Karpas-422 (cell line): ENCODE measurements around the gene GCK. TPM values are rescaled to one million over a fixed set of nuclear protein-coding genes. Genes with fewer than 3 reads are reported as not detected.

Source experiments
- DNase-seq: peaks from one replicate; pipeline ENCODE4 v3.0.0-alpha.2; 2015
- H2AFZ ChIP-seq: fragments of 200-600 bp; sonication (generic); 2 replicates; pipeline ENCODE4 v1.6.1; 2014; ENCODE audit warnings: antibody characterized with exemption, low read length, mixed read lengths
- H3K27ac ChIP-seq: fragments of 200-600 bp; sonication (generic); 2 replicates; pipeline ENCODE4 v1.5.1; 2014; ENCODE audit warnings: mild to moderate bottlenecking, low read length, moderate library complexity
- H3K27me3 ChIP-seq: fragments of 200-600 bp; sonication (generic); 2 replicates; pipeline ENCODE4 v1.6.1; 2014; ENCODE audit warnings: low read length, mixed read lengths
- H3K36me3 ChIP-seq: fragments of 200-600 bp; sonication (generic); 2 replicates; pipeline ENCODE4 v1.6.1; 2014; ENCODE audit warnings: low read length, mixed read lengths; ENCODE audit not compliant: insufficient read depth
- H3K4me1 ChIP-seq: fragments of 200-600 bp; sonication (generic); 2 replicates; pipeline ENCODE4 v1.6.1; 2014; ENCODE audit warnings: mild to moderate bottlenecking, low read length, mixed read lengths
- H3K4me2 ChIP-seq: fragments of 200-600 bp; sonication (generic); 2 replicates; pipeline ENCODE4 v1.6.1; 2014; ENCODE audit warnings: low read length, low read depth, mild to moderate bottlenecking; ENCODE audit not compliant: poor library complexity, severe bottlenecking
- H3K4me3 ChIP-seq: fragments of 200-600 bp; sonication (generic); 2 replicates; pipeline ENCODE4 v1.5.1; 2014; ENCODE audit warnings: mild to moderate bottlenecking, antibody characterized with exemption, low read length, mixed read lengths
- H3K79me2 ChIP-seq: fragments of 200-600 bp; sonication (generic); 2 replicates; pipeline ENCODE4 v1.6.1; 2014; ENCODE audit warnings: mild to moderate bottlenecking, low read length, mixed read lengths
- H3K9ac ChIP-seq: fragments of 200-600 bp; sonication (generic); 2 replicates; pipeline ENCODE4 v1.6.0; 2014; ENCODE audit warnings: low read length
- H3K9me2 ChIP-seq: fragments of 200-600 bp; sonication (generic), shearing (Covaris generic); replicated peaks from 2 replicates; pipeline ENCODE4 v1.6.0; 2014; ENCODE audit warnings: mild to moderate bottlenecking, low read length, moderate library complexity; ENCODE audit not compliant: insufficient read depth
- H3K9me3 ChIP-seq: fragments of 300-700, 200-600 bp; sonication (generic); 2 replicates; pipeline ENCODE4 v1.6.1; 2014; ENCODE audit warnings: low read length, mixed read lengths
- H4K20me1 ChIP-seq: fragments of 200-600 bp; sonication (generic); 2 replicates; pipeline ENCODE4 v1.6.1; 2014; ENCODE audit warnings: mild to moderate bottlenecking, antibody characterized with exemption, low read length, low read depth; ENCODE audit not compliant: insufficient read depth
- total RNA-seq: library from RNA; depleted of rRNA; stranded (reverse); fragments of >200 nt; shearing (Covaris generic); gene quantifications from 2 replicates; pipeline ENCODE4 v1.2.3, GENCODE V29; 2014; ENCODE audit warnings: low replicate concordance

The GCK gene
- total RNA-seq, 1 experiment from 2014 or later, result not detected

DNA sequence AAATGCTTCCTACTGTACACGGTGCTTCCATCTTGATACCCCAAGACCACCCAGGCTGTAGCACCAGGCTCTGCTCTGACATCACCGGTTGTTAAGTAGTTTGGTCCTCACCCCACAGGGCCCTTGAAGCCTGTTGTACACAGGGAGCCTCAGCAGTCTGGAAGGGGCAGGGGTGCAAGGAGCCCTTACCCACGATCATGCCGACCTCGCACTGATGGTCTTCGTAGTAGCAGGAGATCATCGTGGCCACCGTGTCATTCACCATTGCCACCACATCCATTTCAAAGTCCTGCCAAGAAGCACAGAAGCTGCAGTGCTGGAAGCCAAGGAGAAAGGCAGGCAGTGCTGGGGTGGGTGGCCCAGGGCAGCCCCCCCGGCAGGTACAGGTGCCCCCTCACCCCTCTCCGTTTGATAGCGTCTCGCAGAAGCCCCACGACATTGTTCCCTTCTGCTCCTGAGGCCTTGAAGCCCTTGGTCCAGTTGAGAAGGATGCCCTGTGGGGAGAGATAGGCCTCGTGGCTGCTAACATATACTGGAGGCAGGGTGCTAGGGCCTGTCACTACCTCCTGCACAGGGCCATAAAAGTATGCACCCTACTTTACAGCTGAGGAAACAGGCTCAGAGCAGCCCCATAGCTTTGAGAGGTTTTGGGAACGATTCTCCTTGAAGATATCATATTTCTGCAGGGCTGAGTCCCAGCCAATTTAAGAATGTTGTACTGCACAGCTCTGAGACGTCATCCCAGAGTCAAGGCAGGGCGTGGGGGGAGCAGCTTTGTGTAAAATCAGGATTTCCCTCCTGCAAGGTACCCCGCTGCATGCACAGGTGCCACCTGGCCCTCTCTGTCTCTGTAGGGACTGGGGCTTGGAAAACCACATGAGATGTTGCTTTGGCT is 39.4 kb downstream of the GCK start:
- Histone ChIP-seq H3K4me2 (no peak overlapping the region), H3K27me3 (no peaks in the 10 kb centered on the region), H3K36me3 (no peaks in the 10 kb centered on the region), H3K9me2 (no peaks in the 10 kb centered on the region), H3K79me2 (no peaks in the 10 kb centered on the region), H3K9me3 (no peaks in the 10 kb centered on the region), H3K27ac (no peak overlapping the region), H4K20me1 (no peaks in the 10 kb centered on the region), H3K4me3 (no peak overlapping the region), H3K9ac (no peak overlapping the region), H2AFZ (no peak overlapping the region), H3K4me1 (no peaks in the 10 kb centered on the region)
- no peak for DNase-seq

DNA sequence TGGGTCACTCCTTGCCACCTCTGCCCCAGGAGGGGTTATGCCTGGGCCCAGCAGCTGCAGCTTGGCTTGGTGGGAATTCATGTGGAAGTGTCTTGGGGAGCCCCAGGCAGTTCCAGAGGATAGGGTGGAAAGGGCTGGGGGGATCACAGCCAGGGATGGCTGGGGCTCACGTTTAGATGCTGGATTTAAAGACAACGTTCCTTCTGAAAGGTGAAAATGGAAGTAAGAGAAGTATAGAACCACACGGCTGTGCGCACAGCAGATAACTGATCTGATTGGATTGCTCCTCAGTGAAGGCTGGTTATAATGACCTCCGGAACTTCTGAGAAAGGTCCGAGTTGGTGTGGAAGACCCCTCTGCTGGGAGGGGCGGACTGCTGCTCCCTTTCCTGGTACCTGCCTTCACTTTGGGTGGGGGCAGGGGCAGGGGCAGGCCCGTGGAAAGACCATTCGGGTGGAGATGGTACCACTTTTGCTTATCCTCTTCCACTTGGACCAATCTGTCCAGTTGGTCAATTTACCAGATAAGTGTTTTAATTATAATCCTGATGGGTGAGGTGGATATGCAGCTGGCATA is 40.2 kb downstream of the GCK start:
- Histone ChIP-seq H3K4me2 (no peak overlapping the region), H3K4me1 (no peaks in the 10 kb centered on the region), H3K9me3 (no peaks in the 10 kb centered on the region), H2AFZ (no peak overlapping the region), H4K20me1 (no peaks in the 10 kb centered on the region), H3K27me3 (no peaks in the 10 kb centered on the region), H3K79me2 (no peaks in the 10 kb centered on the region), H3K9ac (no peak overlapping the region), H3K4me3 (no peak overlapping the region), H3K9me2 (no peaks in the 10 kb centered on the region), H3K36me3 (no peaks in the 10 kb centered on the region), H3K27ac (no peak overlapping the region)
- no peak for DNase-seq

DNA sequence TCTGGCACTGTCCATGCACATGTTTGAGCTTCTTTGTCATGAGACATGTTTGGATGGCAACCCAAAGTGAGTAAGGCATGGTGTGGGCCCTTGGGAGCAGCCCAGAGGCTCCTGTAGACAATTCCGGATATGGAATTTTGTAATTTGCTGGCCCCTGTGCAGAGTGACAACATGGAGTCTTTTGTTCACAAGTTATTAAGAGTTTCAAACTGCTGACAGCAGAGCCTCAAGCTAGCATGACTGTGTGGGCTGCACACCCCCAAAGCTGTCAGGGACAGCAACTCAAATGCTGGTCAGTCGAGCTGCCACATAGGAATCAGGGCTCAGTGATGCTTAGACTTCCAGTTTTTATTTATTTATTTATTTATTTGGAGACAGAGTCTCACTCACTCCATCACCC is 41.1 kb downstream of the GCK start:
- H3K4me1 ChIP-seq, result no peaks in the 10 kb centered on the region
- no peaks in the 10 kb centered on the region for H4K20me1 ChIP-seq
- H3K79me2 ChIP-seq, result no peaks in the 10 kb centered on the region
- no peaks in the 10 kb centered on the region for H3K9me3 ChIP-seq
- H3K4me2 ChIP-seq, result no peak overlapping the region
- no peak overlapping the region for H2AFZ ChIP-seq
- H3K4me3 ChIP-seq, result no peak overlapping the region
- no peak overlapping the region for H3K9ac ChIP-seq
- no peak for DNase-seq
- no peaks in the 10 kb centered on the region for H3K36me3 ChIP-seq
- H3K27ac ChIP-seq, result no peak overlapping the region
- H3K9me2 ChIP-seq, result no peaks in the 10 kb centered on the region
- no peaks in the 10 kb centered on the region for H3K27me3 ChIP-seq

DNA sequence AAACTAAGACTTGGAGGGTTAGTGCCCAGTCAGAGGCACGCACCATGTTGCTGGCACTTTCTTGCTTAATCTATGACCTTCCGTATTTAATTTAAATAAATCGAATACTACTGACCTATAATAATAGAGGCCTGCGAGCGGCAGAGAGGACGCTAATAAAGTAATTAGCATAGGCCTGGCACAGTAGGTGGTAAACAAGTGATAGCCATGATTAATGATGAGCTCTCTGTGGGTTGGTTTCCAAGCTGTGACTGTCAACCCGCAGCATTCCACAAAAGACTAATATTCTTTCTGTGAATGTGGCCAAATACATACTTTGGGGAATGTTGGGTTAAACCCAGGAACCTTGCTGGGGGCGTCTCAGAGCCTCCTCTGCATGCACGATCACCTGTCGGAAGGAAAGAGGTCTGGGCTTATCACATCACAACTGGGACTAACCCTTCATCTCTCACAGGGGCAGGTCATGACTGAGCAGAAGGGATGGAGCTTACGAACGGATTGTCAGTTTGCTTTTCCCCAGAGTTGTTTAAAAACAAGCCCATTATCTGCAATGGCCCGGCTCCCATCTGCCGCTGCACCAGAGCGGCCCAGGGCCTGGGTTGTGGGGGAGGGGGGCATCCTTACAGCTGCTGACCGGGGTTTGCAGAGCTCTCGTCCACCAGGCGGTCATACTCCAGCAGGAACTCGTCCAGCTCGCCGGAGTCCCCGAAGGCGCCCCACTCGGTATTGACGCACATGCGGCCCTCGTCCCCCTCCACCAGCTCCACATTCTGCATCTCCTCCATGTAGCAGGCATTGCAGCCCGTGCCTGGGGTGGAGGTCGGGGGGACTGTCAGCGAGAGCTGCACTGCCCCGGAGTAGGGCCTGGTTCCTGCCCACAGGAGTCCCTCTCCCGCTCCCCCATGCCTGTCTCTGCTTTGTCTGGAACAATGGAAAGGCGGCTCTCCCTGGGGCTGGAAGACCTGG is 41.9 kb downstream of the GCK start:
- Histone ChIP-seq H3K79me2 (no peaks in the 10 kb centered on the region), H4K20me1 (no peaks in the 10 kb centered on the region), H3K9me2 (no peaks in the 10 kb centered on the region), H2AFZ (no peak overlapping the region), H3K4me3 (no peak overlapping the region), H3K4me2 (no peak overlapping the region), H3K9ac (no peak overlapping the region), H3K9me3 (no peaks in the 10 kb centered on the region), H3K27me3 (no peaks in the 10 kb centered on the region), H3K4me1 (no peaks in the 10 kb centered on the region), H3K36me3 (no peaks in the 10 kb centered on the region), H3K27ac (no peak overlapping the region)
- no peak for DNase-seq

DNA sequence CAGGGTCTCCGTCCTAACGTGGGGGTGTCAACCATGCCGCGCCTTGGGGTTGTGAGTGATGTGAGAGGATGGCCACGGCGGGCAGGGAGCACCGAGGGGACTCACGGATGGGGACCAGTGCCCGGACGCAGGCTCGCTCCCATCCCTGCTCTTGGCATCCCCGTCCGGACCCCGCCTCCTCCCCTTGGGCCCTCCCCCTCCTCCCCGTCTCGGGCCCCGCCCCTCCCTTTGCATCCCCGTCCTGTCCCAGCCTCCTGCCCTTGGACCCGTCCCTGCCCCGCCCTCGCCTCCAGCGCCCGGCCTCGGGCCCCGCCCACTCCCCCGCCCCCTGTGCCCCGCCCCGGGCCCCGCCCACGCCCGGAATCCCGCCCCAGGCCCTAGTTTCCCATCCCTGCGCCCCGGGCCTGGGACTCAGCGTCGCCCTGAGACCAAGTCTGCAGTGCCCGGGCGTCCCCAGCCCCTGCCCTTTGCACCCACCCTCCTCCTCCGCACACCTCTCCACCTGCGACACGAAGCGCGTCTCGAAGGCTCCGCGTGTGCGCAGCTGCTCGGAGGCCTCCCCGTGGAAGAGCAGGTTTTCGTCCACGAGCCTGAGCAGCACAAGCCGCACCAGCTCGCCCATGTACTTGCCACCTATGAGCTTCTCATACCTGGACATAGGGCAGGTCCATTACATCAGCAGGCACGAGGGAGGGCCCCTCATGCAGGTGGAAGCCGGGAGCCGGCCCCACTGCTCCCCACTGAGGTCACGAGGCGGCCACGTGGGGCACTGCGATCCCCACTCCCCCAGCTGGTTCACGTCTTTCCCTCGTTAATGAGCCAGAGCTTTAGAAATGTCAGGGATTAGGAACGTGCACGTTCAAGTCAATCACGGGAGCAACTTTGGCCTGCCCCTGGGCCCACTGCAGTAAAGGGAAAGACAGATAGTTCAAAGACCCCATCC is 43.0 kb downstream of the GCK start:
- Histone ChIP-seq H3K4me3 (no peak overlapping the region), H3K9ac (no peak overlapping the region), H3K27ac (no peak overlapping the region), H4K20me1 (no peaks in the 10 kb centered on the region), H3K4me1 (no peaks in the 10 kb centered on the region), H3K9me2 (no peaks in the 10 kb centered on the region), H3K4me2 (no peak overlapping the region), H3K27me3 (no peaks in the 10 kb centered on the region), H3K9me3 (no peaks in the 10 kb centered on the region), H3K36me3 (no peaks in the 10 kb centered on the region), H2AFZ (no peak overlapping the region), H3K79me2 (no peaks in the 10 kb centered on the region)
- DNase-seq, result peak; percentile 89

DNA sequence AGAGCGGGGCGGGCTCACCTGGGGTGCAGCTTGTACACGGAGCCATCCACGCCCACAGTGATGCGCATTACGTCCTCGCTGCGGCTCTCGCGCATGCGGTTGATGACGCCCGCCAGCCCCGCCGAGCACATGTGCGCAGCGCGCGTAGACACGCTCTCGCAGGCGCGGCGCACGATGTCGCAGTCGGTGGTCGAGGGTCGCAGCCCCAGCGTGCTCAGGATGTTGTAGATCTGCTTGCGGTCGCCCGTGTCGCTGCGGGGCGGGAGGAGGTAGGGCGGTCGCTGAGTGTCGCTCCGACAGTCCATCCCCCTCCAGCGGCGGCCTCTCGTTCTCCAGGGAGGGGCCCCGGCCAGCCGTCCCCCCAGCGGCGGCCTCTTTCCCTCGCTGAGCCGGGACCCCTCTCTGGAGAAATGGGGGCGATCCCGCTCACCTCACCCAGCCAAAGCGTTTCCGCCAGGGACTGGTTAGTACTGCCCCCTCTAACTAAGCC is 43.7 kb downstream of the GCK start:
- no peaks in the 10 kb centered on the region for H3K36me3 ChIP-seq
- H4K20me1 ChIP-seq, result no peaks in the 10 kb centered on the region
- no peaks in the 10 kb centered on the region for H3K27me3 ChIP-seq
- H3K9ac ChIP-seq, result no peak overlapping the region
- H3K4me2 ChIP-seq, result no peak overlapping the region
- no peaks in the 10 kb centered on the region for H3K79me2 ChIP-seq
- no peak overlapping the region for H3K4me3 ChIP-seq
- no peak overlapping the region for H2AFZ ChIP-seq
- no peaks in the 10 kb centered on the region for H3K9me2 ChIP-seq
- no peaks in the 10 kb centered on the region for H3K9me3 ChIP-seq
- no peaks in the 10 kb centered on the region for H3K4me1 ChIP-seq
- H3K27ac ChIP-seq, result no peak overlapping the region
- DNase-seq, result no peak

DNA sequence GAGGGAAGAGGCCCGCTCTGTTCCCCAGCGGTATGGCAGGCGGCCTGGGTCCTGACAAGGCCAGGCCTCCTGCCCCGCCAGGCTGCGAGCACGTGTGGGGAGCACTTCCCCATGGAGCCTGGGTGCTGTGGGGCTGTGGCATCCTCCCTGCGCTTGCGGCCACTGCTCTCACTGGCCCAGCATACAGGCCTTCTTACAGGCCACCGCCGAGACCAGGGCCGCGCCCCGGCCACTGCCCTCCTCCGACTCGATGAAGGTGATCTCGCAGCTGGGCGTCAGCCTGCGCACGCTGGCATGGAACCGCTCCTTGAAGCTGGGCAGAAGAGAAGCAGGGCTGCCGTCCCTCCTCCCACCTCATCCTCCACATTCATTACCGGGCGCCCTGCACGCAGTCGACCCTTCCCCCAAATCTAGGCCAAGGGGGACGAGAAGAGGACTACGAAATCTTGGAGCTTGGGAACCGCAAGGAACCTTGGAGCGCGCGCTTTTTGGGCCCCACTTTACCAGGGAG is 44.2 kb downstream of the GCK start:
- Histone ChIP-seq H3K4me3 (no peak overlapping the region), H3K27ac (no peak overlapping the region), H3K79me2 (no peaks in the 10 kb centered on the region), H3K4me2 (no peak overlapping the region), H3K27me3 (no peaks in the 10 kb centered on the region), H3K9me2 (no peaks in the 10 kb centered on the region), H4K20me1 (no peaks in the 10 kb centered on the region), H2AFZ (no peak overlapping the region), H3K36me3 (no peaks in the 10 kb centered on the region), H3K9ac (no peak overlapping the region), H3K9me3 (no peaks in the 10 kb centered on the region), H3K4me1 (no peaks in the 10 kb centered on the region)
- no peak for DNase-seq
